ENCODE data around the gene C14orf180. TPM values are rescaled to one million over a fixed set of nuclear protein-coding genes. Genes with fewer than 3 reads are reported as not detected.

Gene C14orf180
- total and polyA plus RNA-seq, 2 of the 8 experiments (the other 6 are each of a cell fraction or from before 2014, with no cell fraction given) = not detected

GRCh38 chr14:104594310-104595046 is 14.9 kb downstream of the C14orf180 start:
- FAIRE-seq (no peak), DNase-seq (ENCODE audit: low read depth in 1 of 2, low spot score in 2 of 2) (no peak)
- no peak overlapping the region for H3K14ac ChIP-seq (ENCODE audit: insufficient read length)
- CTCF ChIA-PET (ENCODE audit: partially characterized antibody) = interaction anchor here (0.6 to 3.0 kb wide), 6 partner anchors 11 to 657 kb away, joined by 3 to 11 read pairs (median 3); no protein-coding TSS in a partner anchor
- H3K27ac ChIP-seq (ENCODE audit: low read depth, low read length) = no peak overlapping the region
- H2BK20ac ChIP-seq (ENCODE audit: low read length) = no peak overlapping the region
- H3K18ac ChIP-seq (ENCODE audit: extremely low read depth, low read length) = no peak overlapping the region
- no peak overlapping the region for H2AFZ ChIP-seq (ENCODE audit: low read length)
- H3K56ac ChIP-seq (replicated peaks; ENCODE audit: insufficient read length, low read depth, low read length) = no peak overlapping the region
- no peak overlapping the region for H2BK15ac ChIP-seq (ENCODE audit: low read length)
- H3K79me1 ChIP-seq (ENCODE audit: low read depth, low read length) = peaks cover 4% of the 10 kb centered on the region; the same call in 1 of the 2 replicates
- no peak overlapping the region for H2BK120ac ChIP-seq (replicated peaks; ENCODE audit: low read depth, low read length)
- no peaks in the 10 kb centered on the region for H3K9me3 ChIP-seq (ENCODE audit: insufficient read depth in 2 of 2, low read depth in 1 of 2, low read length in 1 of 2)
- no peaks in the 10 kb centered on the region for H3K23me2 ChIP-seq (ENCODE audit: low read depth, low read length)
- no peak overlapping the region for H4K91ac ChIP-seq (replicated peaks; ENCODE audit: insufficient read length, low read length)
- H2BK5ac ChIP-seq (ENCODE audit: low read depth, low read length) = no peak overlapping the region
- WGBS, 2 experiments (ENCODE audit: extremely low coverage in 1 of 2, insufficient coverage in 1 of 2, insufficient read length in 1 of 2, insufficient replicate concordance in 2 of 2, low coverage in 1 of 2, low lambda C conversion rate in 2 of 2, missing lambda C conversion rate in 1 of 2) = 90% methylated on average over 10 of the region's 15 CpGs; no CpG with 5 or more reads in 1 of the 2 experiments
- no peak overlapping the region for H3K4me2 ChIP-seq (ENCODE audit: insufficient read depth in 1 of 2, low read depth in 2 of 2, low read length in 2 of 2)
- H3K36me3 ChIP-seq (ENCODE audit: control insufficient read depth in 2 of 4, insufficient read depth in 4 of 4, low read length in 3 of 4) = no peaks in the 10 kb centered on the region; a peak in 1 of 8 replicates
- H3K79me2 ChIP-seq (ENCODE audit: control insufficient read depth in 1 of 2, insufficient read depth in 2 of 2, low read length in 2 of 2) = no peaks in the 10 kb centered on the region
- H3K4me3 ChIP-seq (ENCODE audit: extremely low read depth in 1 of 4, insufficient read depth in 2 of 4, low read depth in 3 of 4, low read length in 4 of 4) = no peak overlapping the region
- H3K23ac ChIP-seq (ENCODE audit: insufficient read length) = no peak overlapping the region
- POLR2A ChIA-PET (ENCODE audit: partially characterized antibody) = no interaction called here
- H2BK12ac ChIP-seq (ENCODE audit: low read depth, low read length) = no peak overlapping the region
- H3K4me1 ChIP-seq (replicated peaks in 1 of 4; ENCODE audit: control insufficient read depth in 3 of 4, insufficient read depth in 4 of 4, low read length in 3 of 4) = no peaks in the 10 kb centered on the region
- H3K4ac ChIP-seq (replicated peaks; ENCODE audit: insufficient read length, low read depth, low read length) = no peak overlapping the region
- H4K5ac ChIP-seq (ENCODE audit: insufficient read length, low read depth, low read length) = no peak overlapping the region
- peak overlapping the region; percentile 25; the same call in 1 of the 2 replicates for H4K8ac ChIP-seq (ENCODE audit: extremely low read depth, insufficient read depth, low read length)
- no peak overlapping the region for H3K9ac ChIP-seq (replicated peaks in 1 of 4; ENCODE audit: extremely low read depth in 1 of 4, low read depth in 3 of 4, low read length in 3 of 4)
- H3K27me3 ChIP-seq (replicated peaks in 1 of 4; ENCODE audit: control insufficient read depth in 3 of 4, extremely low read depth in 1 of 4, insufficient read depth in 3 of 4, low read length in 3 of 4) = no peaks in the 10 kb centered on the region
- peaks cover 0 to 6% of the 10 kb centered on the region in 2 experiments for H4K20me1 ChIP-seq (replicated peaks in 1 of 2; ENCODE audit: control insufficient read depth in 1 of 2, insufficient read depth in 2 of 2, low read length in 2 of 2)
- no peak overlapping the region for H2AK5ac ChIP-seq (ENCODE audit: low read depth, low read length)
- TF ChIP-seq CBX5 (IDR thresholded peaks at IDR 0.05; ENCODE audit: low read depth, low read length) = no peak
- TF ChIP-seq TAF1 (IDR thresholded peaks at IDR 0.05; ENCODE audit: low read depth, low read length) = no peak
- TF ChIP-seq RAD21 (IDR thresholded peaks at IDR 0.05 in 1 of 2, conservative IDR thresholded peaks at IDR 0.05 in 1 of 2; ENCODE audit: low read depth in 2 of 2, low read length in 2 of 2) = no peak
- TF ChIP-seq ASH2L (IDR thresholded peaks at IDR 0.05; ENCODE audit: low read length) = no peak
- no peak for TF ChIP-seq RFX5 (IDR thresholded peaks at IDR 0.05; ENCODE audit: borderline replicate concordance, low read depth, low read length)
- TF ChIP-seq SIN3A (conservative IDR thresholded peaks at IDR 0.05 in 1 of 2, IDR thresholded peaks at IDR 0.05 in 1 of 2; ENCODE audit: low read depth in 1 of 2, low read length in 2 of 2) = no peak
- TF ChIP-seq GTF2F1 (IDR thresholded peaks at IDR 0.05; ENCODE audit: borderline replicate concordance, low read depth, low read length) = no peak
